GM19324 (cell line): Measurements from ENCODE around the gene HTR2A.
"Not testable (repeated sequence)": the region's sequence is repeated elsewhere in the genome, so short reads cannot be mapped to it uniquely, and the experiment has no call there.

Experiments used
- ATAC-seq: cut with Tn5 transposase; IDR thresholded peaks from one replicate; pipeline ENCODE4 v1.9.1; 2021; ENCODE audit warnings: mild to moderate bottlenecking, moderate library complexity; ENCODE audit not compliant: unreplicated experiment, low FRiP score

HTR2A gene

DNA sequence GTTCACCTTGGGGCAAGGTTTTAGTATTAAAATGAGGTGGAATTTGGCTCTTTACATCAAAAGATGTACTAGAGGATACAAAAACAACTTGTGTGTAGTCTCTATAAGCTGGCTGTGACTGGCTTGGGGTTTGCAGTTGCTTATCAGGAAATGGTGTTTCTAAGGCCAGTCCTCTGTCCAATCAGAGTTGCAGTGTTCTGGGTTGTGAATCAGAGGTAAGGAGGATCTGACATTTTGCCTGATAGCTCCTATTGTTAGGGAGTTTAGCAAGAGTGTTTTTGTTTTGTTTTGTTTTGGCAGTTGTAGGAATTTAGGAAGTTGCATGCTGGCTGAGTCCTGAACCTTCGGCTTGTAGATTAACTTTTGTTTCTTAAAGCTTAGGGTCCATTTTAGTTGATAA lies 79.8 kb downstream of the HTR2A start:
- no peak for ATAC-seq

- ATAC-seq = no peak
Measured at GRCh38 chr13:46816371-46816770, 80.5 kb downstream of the HTR2A start.

GRCh38 chr13:46812301-46812797 lies 84.5 kb downstream of the HTR2A start:
- no peak for ATAC-seq

DNA sequence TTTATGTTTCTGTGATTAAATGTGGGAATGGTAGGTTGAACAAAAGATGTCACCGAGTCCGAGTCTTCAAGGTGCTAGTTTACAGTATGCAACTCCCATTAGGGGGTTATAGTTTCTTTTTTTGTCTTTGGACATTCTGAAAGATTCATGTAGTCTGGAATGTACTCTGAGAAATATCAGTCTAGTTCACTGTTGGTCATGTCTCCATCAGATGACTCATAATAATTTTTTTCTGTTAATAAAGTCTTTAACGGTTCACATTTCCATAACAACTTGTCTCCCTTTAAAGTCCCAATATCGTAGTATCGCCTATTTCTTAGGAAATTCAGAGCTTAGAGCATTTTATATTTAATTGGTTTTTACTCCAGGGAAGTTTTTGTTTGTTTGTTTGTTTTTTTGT lies 86.4 kb downstream of the HTR2A start:
- ATAC-seq = no peak

DNA sequence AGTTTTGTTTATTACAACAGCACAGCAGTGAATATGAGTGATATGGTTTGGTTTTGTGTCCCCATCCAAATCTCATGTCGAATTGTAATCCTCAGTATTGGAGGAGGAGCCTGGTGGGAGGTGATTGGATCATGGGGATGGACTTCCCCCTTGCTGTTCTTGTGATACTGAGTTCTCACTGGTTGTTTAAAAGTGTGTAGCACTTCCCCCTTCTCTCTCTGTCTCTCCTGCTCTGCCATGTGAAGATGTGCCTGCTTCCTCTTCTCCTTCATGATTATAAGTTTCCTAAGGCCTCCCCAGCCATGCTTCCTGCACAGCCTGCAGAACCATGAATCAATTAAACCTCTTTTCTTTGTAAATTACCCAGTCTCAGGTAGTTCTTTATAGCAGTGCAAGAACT lies 91.9 kb downstream of the HTR2A start:
- ATAC-seq = not testable (repeated sequence)

DNA sequence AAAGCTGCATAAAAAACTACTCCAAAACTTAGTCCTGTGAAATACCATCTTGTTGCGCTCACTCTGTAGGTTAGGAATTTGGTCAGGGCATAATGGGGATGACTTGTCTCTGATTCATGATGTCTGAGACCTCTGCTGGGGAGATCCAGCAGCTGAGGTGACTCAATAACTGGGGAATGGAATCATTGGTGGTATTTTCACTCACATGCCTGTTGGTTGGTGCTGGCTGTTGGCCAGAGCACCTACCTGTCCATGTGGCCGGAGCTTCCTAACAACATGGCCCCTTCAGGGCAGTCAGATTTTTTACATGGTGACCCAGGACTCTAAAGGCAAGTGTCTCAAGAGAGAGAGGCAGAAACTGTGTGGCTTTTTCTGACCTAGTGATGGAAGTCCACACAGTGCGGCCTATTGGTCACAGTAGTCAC lies 92.5 kb downstream of the HTR2A start:
- ATAC-seq = no peak

DNA sequence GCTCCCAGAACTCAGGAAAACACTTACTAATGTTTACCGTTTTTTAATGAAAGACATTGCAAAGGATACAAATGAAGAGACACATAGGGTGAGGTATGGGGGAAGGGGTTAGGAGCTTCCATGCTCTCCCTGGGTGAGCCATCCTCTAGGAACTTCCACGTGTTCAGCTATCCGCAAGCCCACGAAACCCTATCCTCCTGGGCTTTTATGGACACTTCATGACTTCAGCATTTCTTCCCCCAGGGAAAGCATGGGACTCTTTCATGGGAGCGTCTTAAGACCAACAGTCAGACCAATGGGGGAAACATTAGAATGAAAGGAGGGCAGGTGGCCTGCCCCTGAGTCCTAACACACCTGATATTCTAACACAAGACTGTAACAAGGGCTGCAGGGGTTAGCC lies 93.3 kb downstream of the HTR2A start:
- ATAC-seq = no peak

DNA sequence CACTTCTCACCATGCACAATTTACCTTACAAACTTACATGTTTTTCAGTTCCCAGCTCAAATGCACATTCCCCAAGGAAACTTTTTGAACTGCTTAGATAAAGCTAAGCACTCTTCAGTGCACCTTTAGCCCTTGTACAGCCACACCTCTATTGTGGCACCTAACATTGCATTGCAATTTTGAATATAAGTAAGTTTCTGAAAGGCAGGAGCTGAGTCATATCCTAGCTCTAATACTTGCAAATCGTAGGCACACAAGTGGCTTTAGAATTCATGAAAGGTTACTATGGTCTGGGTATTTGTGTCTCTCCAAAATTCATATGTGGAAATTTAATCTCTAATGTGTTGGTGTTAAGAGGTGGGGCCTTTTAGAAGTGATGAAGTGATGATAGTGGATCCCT lies 95.0 kb downstream of the HTR2A start:
- no peak for ATAC-seq

DNA sequence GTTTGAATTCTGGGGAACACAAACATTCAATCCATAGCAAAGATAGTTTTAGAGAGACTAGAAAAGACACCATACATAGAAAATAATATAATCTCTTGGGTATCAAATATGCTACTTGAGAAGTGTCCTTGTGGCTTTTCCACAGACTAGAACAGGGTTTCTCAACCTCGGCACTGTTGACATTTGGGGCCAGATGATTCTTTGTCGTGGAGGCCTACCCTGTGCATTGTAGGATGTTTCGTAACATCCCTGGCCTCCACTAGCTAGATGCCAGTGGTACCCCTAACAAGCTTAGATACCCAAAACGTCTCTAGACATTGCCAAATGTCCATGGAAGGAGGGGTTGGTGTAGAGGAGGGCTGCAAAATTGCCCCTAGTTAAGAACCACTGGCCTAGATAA lies 97.7 kb downstream of the HTR2A start:
- no peak for ATAC-seq

DNA sequence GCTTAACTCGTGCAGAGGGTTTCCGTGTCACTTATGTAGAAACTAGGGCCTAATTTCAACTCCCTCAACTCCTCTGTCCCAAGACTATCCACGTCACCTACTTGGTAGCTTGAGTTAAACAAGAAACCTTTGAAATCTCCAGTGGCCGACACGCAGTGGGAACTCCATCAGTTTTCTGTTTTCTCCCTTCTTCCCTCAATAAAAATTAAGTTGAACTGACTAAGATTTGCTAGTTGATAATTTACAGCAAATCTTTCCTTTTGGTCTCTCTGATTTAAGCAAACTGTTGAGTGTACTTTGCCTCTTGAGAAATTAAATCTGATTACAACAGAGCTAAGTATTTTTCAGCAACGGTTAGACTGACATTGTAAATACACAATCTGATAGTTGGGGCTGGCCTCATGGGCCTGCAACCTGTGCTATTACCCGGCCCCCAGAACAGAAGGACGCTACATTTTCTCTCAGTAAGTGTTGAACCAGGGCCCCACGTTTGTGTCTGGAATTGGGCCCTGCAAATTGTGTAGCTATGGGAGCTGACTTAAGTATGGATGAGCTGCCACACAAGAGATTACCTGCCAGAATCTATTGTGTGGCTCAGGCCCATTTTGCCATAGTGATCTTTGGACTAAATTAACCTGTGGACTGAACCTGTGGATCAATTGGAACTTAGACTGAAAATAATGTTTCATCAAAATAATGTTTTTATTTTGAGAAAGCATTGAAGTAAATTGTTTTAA lies 99.2 kb downstream of the HTR2A start:
- ATAC-seq = no peak

GRCh38 chr13:46796515-46797474 lies 100.1 kb downstream of the HTR2A start, which contains the start of gene ESD:
ESD (minus strand) TSS chr13:46797161; CDS start chr13:46791413, 5,748 bp downstream.
- peak; percentile 85 for ATAC-seq

DNA sequence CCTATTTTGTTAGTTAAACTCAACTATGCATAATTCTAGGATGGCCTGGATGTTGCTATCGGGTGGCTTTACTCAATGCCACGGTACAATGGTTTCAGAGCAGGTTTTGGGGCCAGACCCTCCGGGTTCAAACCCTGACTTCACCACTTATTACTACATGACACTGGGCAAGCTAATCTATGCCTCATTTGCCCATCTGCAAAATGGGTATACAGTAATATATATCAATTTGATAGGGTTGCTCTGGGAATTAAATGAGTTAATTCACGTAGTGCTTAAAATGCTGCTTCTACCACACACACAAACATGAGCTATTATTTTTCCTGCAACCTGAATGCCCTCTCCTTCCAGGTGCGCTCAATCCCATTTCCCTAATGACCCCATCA lies 100.7 kb downstream of the HTR2A start:
- no peak for ATAC-seq

- no peak for ATAC-seq
Measured at GRCh38 chr13:46795321-46795720, 101.5 kb downstream of the HTR2A start.

- ATAC-seq = no peak
Measured at GRCh38 chr13:46783504-46783903, 113.3 kb downstream of the HTR2A start.

DNA sequence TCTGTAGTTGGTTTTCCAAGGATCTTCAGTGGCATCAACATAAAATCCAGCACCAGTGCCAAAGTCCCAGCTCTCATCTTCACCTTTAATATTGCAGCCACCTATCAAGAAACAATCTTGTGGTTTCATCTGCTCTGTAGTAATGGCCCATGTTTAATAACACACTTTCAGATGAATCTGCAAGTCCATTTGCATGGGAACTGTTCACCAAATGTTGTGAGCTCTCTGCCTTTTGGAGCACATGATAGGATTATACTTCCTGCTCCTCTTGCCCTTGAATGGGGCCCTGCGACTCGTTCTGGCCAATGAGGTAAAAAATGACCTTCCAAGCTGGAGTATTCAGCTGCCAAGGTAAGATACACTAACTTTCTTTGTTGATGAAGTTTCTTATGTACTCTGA lies 114.2 kb downstream of the HTR2A start:
- ATAC-seq = no peak

DNA sequence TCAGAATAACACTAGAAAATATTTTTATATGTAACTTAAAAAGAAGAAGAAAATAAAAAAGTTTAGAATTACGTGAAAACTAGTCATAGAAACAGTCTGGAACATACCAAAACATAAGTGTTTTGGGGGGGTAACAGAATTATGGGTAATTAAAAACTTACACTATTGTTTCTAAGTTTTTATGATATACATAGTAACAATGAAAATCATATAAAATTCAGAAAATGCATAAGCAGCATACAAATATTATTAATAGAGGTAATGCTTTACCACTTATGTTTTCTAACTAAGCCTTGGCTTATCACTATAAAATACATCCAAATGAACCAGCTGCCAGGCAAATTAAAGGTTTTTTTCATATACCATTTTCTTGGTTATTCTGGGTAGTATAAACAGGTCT lies 114.8 kb downstream of the HTR2A start:
- ATAC-seq = no peak
